Vagina (tissue), 2 donors: ENCODE results near the gene GNG7. TPM values are rescaled to one million over a fixed set of nuclear protein-coding genes. Genes with fewer than 3 reads are reported as not detected.
"Not testable (repeated sequence)": the region's sequence is repeated elsewhere in the genome, so short reads cannot be mapped to it uniquely, and the experiment has no call there.

Source experiments
- DNase-seq, 2 donors: peaks; one replicate each; pipeline ENCODE4 v3.0.0-alpha.2; 2017; ENCODE audit errors: extremely low spot score in 2 of 2
- H3K27ac ChIP-seq: fragments of 200-600 bp; sonication (generic); one replicate; pipeline ENCODE4 v1.5.1; 2019
- H3K27me3 ChIP-seq: fragments of 200-600 bp; sonication (generic); one replicate; pipeline ENCODE4 v1.5.1; 2019
- H3K36me3 ChIP-seq, 2 donors: fragments of 200-600 bp; sonication (generic); one replicate each; pipeline ENCODE4 v1.5.1; 2017 to 2019
- H3K4me1 ChIP-seq: fragments of 200-600 bp; sonication (generic); one replicate; pipeline ENCODE4 v1.5.1; 2019
- H3K4me3 ChIP-seq, 2 donors: fragments of 200-600 bp; sonication (generic); 1 replicate in 1 of 2; 2 replicates in 1 of 2; pipeline ENCODE4 v1.5.1; 2016 to 2019
- H3K9me3 ChIP-seq: fragments of 200-600 bp; sonication (generic); one replicate; pipeline ENCODE4 v1.5.1; 2019
- CTCF ChIP-seq, 3 experiments: fragments of 450-650 bp in 2 of 3; fragments of 200-600 bp in 1 of 3; sonication (generic) in 1 of 3; IDR thresholded peaks; one replicate each; pipeline ENCODE4 v1.5.1; 2017 to 2019; ENCODE audit warnings: antibody characterized with exemption in 3 of 3, mild to moderate bottlenecking in 2 of 3, moderate library complexity in 2 of 3
- POLR2A ChIP-seq, 2 donors: fragments of 450-650 bp; IDR thresholded peaks; one replicate each; pipeline ENCODE4 v1.6.1; 2017; ENCODE audit warnings: antibody characterized with exemption in 2 of 2, mild to moderate bottlenecking in 2 of 2, moderate library complexity in 2 of 2
- POLR2AphosphoS5 ChIP-seq, 2 donors: sonication (generic); formaldehyde crosslinking; IDR thresholded peaks; one replicate each; pipeline ENCODE4 v1.9.0; 2017; ENCODE audit warnings: antibody characterized with exemption in 2 of 2, mild to moderate bottlenecking in 2 of 2, low read depth in 1 of 2; ENCODE audit not compliant: insufficient read depth in 1 of 2
- intact Hi-C: fragments of 100-400 bp; cut with DNase I; formaldehyde crosslinking; loops from one replicate; pipeline ENCODE4 v1.15.1; 2023
- total RNA-seq: library from RNA; depleted of rRNA; stranded (reverse); fragments of >200 nt; gene quantifications from one replicate; pipeline ENCODE4 v1.2.3, GENCODE V29; 2016

GNG7 gene
- total RNA-seq, 1 donor from 2014 or later: 2.0 TPM

- no peaks in the 10 kb centered on the region for H3K36me3 ChIP-seq
- H3K9me3 ChIP-seq: no peaks in the 10 kb centered on the region
- no peak for TF ChIP-seq POLR2AphosphoS5 (IDR thresholded peaks at IDR 0.05; ENCODE audit: insufficient read depth in 1 of 2, low read depth in 1 of 2)
- TF ChIP-seq POLR2A (IDR thresholded peaks at IDR 0.05): no peak
- no peak for TF ChIP-seq CTCF (IDR thresholded peaks at IDR 0.05)
- no peak overlapping the region for H3K4me3 ChIP-seq
- intact Hi-C loops: no loop called here
- H3K4me1 ChIP-seq: peaks cover 22% of the 10 kb centered on the region
- no peak for DNase-seq
- no peaks in the 10 kb centered on the region for H3K27me3 ChIP-seq
- H3K27ac ChIP-seq: no peak overlapping the region
Measured at GRCh38 chr19:2524361-2524839, 178.1 kb downstream of the GNG7 start.

- no peak for DNase-seq
- Histone ChIP-seq H3K36me3 (no peaks in the 10 kb centered on the region), H3K4me3 (no peak overlapping the region), H3K9me3 (no peaks in the 10 kb centered on the region), H3K4me1 (peaks cover 22% of the 10 kb centered on the region), H3K27me3 (no peaks in the 10 kb centered on the region), H3K27ac (no peak overlapping the region)
- intact Hi-C loops: no loop called here
- TF ChIP-seq POLR2AphosphoS5 (IDR thresholded peaks at IDR 0.05; ENCODE audit: insufficient read depth in 1 of 2, low read depth in 1 of 2) (no peak), POLR2A (IDR thresholded peaks at IDR 0.05) (no peak), CTCF (IDR thresholded peaks at IDR 0.05) (no peak)
Measured at GRCh38 chr19:2523630-2524311, 178.7 kb downstream of the GNG7 start.

GRCh38 chr19:2519482-2519881, 183.0 kb downstream of the GNG7 start:
- H3K4me3 ChIP-seq: no peak overlapping the region
- no peak overlapping the region for H3K27ac ChIP-seq
- no peak for TF ChIP-seq POLR2A (IDR thresholded peaks at IDR 0.05)
- no peak for TF ChIP-seq CTCF (IDR thresholded peaks at IDR 0.05)
- TF ChIP-seq POLR2AphosphoS5 (IDR thresholded peaks at IDR 0.05; ENCODE audit: insufficient read depth in 1 of 2, low read depth in 1 of 2): no peak
- intact Hi-C loops: no loop called here
- DNase-seq: no peak
- H3K9me3 ChIP-seq: no peaks in the 10 kb centered on the region
- H3K4me1 ChIP-seq: peaks cover 10% of the 10 kb centered on the region
- H3K36me3 ChIP-seq: no peaks in the 10 kb centered on the region
- H3K27me3 ChIP-seq: no peaks in the 10 kb centered on the region

- H3K36me3 ChIP-seq, H3K27ac ChIP-seq, H3K9me3 ChIP-seq, H3K4me1 ChIP-seq, intact Hi-C loops, DNase-seq, H3K4me3 ChIP-seq, H3K27me3 ChIP-seq: not testable (repeated sequence)
Measured at GRCh38 chr19:2518856-2519255, 183.6 kb downstream of the GNG7 start.

GRCh38 chr19:2517881-2518601, 184.5 kb downstream of the GNG7 start:
- TF ChIP-seq POLR2AphosphoS5 (IDR thresholded peaks at IDR 0.05; ENCODE audit: insufficient read depth in 1 of 2, low read depth in 1 of 2) (no peak), CTCF (IDR thresholded peaks at IDR 0.05) (no peak)
- intact Hi-C loops: no loop called here
- no peak for DNase-seq
- H3K4me3 ChIP-seq: no peak overlapping the region
- H3K36me3 ChIP-seq: no peaks in the 10 kb centered on the region
- no peaks in the 10 kb centered on the region for H3K9me3 ChIP-seq
- no peaks in the 10 kb centered on the region for H3K27me3 ChIP-seq
- no peaks in the 10 kb centered on the region for H3K4me1 ChIP-seq
- H3K27ac ChIP-seq: no peak overlapping the region
